ENCODE results near the gene MRPL54. TPM values are rescaled to one million over a fixed set of nuclear protein-coding genes. Genes with fewer than 3 reads are reported as not detected.

The MRPL54 gene
- total RNA-seq, 1 donor from 2014 or later, result 41.7 TPM

DNA sequence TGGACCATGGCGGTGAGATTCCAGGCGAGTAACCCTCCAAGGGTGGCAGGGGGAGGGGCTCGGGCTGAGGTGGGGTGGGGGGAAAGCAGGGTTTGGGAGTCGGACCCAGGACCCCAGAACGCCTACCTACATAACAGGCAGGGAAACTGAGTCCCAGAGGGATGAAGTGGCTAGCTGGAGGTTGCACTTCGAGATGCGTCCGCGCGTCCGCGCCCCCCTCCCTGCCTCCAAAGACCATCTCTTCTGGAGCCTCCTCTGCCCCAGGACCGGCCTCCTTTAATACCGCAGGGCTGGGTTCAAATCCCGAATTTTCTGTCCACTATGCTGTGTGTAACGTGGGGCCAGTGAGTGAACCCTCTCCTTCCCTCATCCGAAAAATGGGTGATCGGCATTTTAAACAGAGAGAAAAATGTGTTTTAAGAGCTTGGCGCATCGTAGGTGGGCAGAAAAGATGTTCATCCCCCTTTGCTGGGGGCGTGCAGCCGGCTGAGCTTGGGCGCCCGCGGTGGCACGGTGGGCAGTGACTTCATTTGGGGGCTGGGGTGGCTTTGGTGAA, 40.5 kb upstream of the MRPL54 start:
- Mint-ChIP-seq H3K36me3 (ENCODE audit: low read depth) (no peaks in the 10 kb centered on the region), H3K4me3 (no peak overlapping the region), H3K9me3 (no peaks in the 10 kb centered on the region), H3K27ac (ENCODE audit: unreplicated experiment) (no peak overlapping the region), H3K4me1 (no peaks in the 10 kb centered on the region), H3K27me3 (ENCODE audit: low read depth) (peaks cover 80% of the 10 kb centered on the region)
- DNase-seq (ENCODE audit: low read depth, low spot score), result no peak
- TF ChIP-seq, protein P1, sequence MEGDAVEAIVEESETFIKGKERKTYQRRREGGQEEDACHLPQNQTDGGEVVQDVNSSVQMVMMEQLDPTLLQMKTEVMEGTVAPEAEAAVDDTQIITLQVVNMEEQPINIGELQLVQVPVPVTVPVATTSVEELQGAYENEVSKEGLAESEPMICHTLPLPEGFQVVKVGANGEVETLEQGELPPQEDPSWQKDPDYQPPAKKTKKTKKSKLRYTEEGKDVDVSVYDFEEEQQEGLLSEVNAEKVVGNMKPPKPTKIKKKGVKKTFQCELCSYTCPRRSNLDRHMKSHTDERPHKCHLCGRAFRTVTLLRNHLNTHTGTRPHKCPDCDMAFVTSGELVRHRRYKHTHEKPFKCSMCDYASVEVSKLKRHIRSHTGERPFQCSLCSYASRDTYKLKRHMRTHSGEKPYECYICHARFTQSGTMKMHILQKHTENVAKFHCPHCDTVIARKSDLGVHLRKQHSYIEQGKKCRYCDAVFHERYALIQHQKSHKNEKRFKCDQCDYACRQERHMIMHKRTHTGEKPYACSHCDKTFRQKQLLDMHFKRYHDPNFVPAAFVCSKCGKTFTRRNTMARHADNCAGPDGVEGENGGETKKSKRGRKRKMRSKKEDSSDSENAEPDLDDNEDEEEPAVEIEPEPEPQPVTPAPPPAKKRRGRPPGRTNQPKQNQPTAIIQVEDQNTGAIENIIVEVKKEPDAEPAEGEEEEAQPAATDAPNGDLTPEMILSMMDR (conservative IDR thresholded peaks at IDR 0.05), result no peak

DNA sequence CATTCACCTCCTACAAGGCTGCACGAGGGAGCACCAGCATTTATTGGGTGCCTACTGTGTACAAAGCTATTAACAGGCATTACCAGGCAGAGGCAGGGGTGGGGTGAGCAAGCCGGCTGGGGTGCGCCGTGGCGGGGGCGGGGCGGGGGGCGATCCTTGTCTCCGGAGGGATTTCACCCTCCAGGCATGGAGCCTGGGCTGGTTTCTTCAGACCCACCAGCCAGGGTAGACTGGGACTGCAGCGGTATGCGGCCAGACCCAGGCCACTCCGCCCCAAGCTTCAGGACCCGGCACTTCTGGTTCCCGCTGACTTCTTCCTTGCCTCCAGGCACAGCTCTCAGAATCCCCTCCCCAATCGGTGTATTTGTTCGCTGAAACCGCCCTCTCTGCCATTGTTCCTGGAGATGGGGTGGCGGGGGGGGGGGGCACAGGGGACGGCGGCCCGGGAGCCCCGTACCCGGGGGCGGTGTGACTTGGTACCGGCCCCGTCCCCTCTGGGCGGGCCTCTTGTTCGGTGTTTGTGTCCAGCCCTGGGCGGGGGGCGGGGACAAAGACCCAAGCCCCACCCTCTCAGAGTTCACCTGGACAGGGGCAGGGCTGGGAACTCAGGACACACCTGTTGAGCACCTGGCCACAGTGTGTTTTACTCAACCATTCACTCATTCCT, 39.9 kb upstream of the MRPL54 start:
- Mint-ChIP-seq H3K27ac (ENCODE audit: unreplicated experiment) (no peak overlapping the region), H3K4me3 (no peak overlapping the region), H3K27me3 (ENCODE audit: low read depth) (peaks cover 81% of the 10 kb centered on the region), H3K4me1 (no peaks in the 10 kb centered on the region), H3K36me3 (ENCODE audit: low read depth) (no peaks in the 10 kb centered on the region), H3K9me3 (no peaks in the 10 kb centered on the region)
- TF ChIP-seq, protein P1 (conservative IDR thresholded peaks at IDR 0.05), result no peak
- no peak for DNase-seq (ENCODE audit: low read depth, low spot score)

DNA sequence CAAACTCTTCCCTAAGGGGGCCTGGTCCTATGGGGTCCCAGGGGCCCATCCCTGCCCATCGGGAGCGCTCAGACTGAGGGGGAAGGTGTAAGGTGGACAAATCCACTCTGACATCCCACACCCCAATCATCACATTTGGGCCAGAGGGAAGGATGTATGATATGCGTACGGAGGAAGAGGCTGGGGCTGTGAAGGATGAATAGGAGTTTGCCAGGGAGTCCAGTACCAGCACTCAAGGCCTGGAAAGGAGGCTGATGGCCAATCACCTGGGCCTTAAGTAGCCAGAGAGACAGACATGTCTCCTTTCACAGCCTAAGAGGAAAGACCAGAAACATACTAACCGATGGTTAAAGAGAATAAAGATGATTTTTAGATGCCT, 39.4 kb upstream of the MRPL54 start:
- Mint-ChIP-seq H3K27ac (ENCODE audit: unreplicated experiment) (no peak overlapping the region), H3K36me3 (ENCODE audit: low read depth) (no peaks in the 10 kb centered on the region), H3K4me3 (no peak overlapping the region), H3K9me3 (no peaks in the 10 kb centered on the region), H3K4me1 (no peaks in the 10 kb centered on the region), H3K27me3 (ENCODE audit: low read depth) (peaks cover 81% of the 10 kb centered on the region)
- no peak for DNase-seq (ENCODE audit: low read depth, low spot score)
- TF ChIP-seq, protein P1 (conservative IDR thresholded peaks at IDR 0.05), result no peak

DNA sequence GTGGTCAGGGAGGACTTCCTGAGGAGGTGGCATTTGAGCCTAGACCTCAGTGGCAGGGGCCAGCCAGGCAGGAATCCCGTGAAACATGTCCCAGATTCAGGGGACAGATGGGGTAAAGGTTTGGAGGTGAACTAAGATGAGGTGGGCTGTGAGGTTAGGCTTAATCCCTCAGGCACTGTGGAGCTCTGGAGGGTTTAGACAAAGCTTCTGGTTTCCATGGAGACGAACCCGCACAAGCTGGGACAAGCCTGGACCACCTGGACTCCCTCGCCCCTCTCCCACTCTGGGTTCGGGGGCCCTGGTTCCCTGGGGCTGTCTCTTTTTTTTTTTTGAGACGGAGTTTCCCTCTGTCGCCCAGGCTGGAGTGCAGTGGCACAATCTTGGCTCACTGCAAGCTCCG, 38.6 kb upstream of the MRPL54 start:
- H3K4me1 Mint-ChIP-seq, result no peaks in the 10 kb centered on the region
- peaks cover 81% of the 10 kb centered on the region for H3K27me3 Mint-ChIP-seq (ENCODE audit: low read depth)
- TF ChIP-seq, protein P1 (conservative IDR thresholded peaks at IDR 0.05), result no peak
- DNase-seq (ENCODE audit: low read depth, low spot score), result no peak
- no peak overlapping the region for H3K27ac Mint-ChIP-seq (ENCODE audit: unreplicated experiment)
- no peak overlapping the region for H3K4me3 Mint-ChIP-seq
- no peaks in the 10 kb centered on the region for H3K9me3 Mint-ChIP-seq
- H3K36me3 Mint-ChIP-seq (ENCODE audit: low read depth), result no peaks in the 10 kb centered on the region

DNA sequence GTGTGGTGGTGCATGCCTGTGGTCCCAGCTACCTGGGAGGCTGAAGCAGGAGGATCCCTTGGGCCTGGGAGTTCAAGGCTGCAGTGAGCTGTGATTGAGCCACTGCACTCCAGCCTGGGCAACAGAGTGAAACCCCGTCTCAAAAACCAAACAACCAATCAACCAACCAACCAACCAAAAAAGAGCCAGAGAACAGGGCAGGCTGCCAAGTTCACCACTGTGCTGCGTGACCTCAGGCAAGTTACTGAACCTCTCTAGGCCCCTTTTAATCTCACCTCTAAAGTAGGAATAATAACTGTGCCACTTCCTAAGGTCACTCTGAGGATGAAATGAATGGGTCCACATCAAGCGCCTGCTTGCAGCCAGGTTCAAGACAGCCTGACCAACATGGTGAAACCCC, 37.4 kb upstream of the MRPL54 start:
- Mint-ChIP-seq H3K36me3 (ENCODE audit: low read depth) (no peaks in the 10 kb centered on the region), H3K4me1 (no peaks in the 10 kb centered on the region), H3K27ac (ENCODE audit: unreplicated experiment) (no peak overlapping the region), H3K4me3 (no peak overlapping the region), H3K27me3 (ENCODE audit: low read depth) (peaks cover 71% of the 10 kb centered on the region), H3K9me3 (no peaks in the 10 kb centered on the region)
- DNase-seq (ENCODE audit: low read depth, low spot score), result no peak
- TF ChIP-seq, protein P1 (conservative IDR thresholded peaks at IDR 0.05), result no peak

All from neural crest cell (in vitro differentiated cells).